ENCODE data around the gene PREX1.

PREX1 gene

GRCh38 chr20:48751871-48752270 is 75.9 kb downstream of the PREX1 start:
- DNase-seq (ENCODE audit: low read depth), result no peak

- DNase-seq (ENCODE audit: low read depth), result no peak
These were observed 76.7 kb downstream of the PREX1 start for GRCh38 chr20:48750941-48751635.

GRCh38 chr20:48750376-48750775 is 77.4 kb downstream of the PREX1 start:
- DNase-seq (ENCODE audit: low read depth), result no peak

- DNase-seq (ENCODE audit: low read depth), result no peak
These were observed 78.4 kb downstream of the PREX1 start for GRCh38 chr20:48749437-48749836.

- DNase-seq (ENCODE audit: low read depth), result no peak
These were observed 79.2 kb downstream of the PREX1 start for GRCh38 chr20:48748556-48748955.

- no peak for DNase-seq (ENCODE audit: low read depth)
These were observed 79.9 kb downstream of the PREX1 start for GRCh38 chr20:48747840-48748414.

GRCh38 chr20:48745330-48745729 is 82.5 kb downstream of the PREX1 start:
- no peak for DNase-seq (ENCODE audit: low read depth)

GRCh38 chr20:48744515-48744914 is 83.3 kb downstream of the PREX1 start:
- no peak for DNase-seq (ENCODE audit: low read depth)

GRCh38 chr20:48743807-48744206 is 84.0 kb downstream of the PREX1 start:
- DNase-seq (ENCODE audit: low read depth), result no peak

GRCh38 chr20:48742912-48743680 is 84.7 kb downstream of the PREX1 start:
- no peak for DNase-seq (ENCODE audit: low read depth)

- DNase-seq (ENCODE audit: low read depth), result no peak
These were observed 85.6 kb downstream of the PREX1 start for GRCh38 chr20:48742233-48742632.

GRCh38 chr20:48741669-48742068 is 86.1 kb downstream of the PREX1 start:
- no peak for DNase-seq (ENCODE audit: low read depth)

- no peak for DNase-seq (ENCODE audit: low read depth)
These were observed 87.1 kb downstream of the PREX1 start for GRCh38 chr20:48740712-48741111.

- DNase-seq (ENCODE audit: low read depth), result no peak
These were observed 87.5 kb downstream of the PREX1 start for GRCh38 chr20:48740292-48740649.

- DNase-seq (ENCODE audit: low read depth), result no peak
These were observed 88.2 kb downstream of the PREX1 start for GRCh38 chr20:48739395-48740291.

GRCh38 chr20:48738399-48739304 is 89.1 kb downstream of the PREX1 start:
- peak; percentile 64 for DNase-seq (ENCODE audit: low read depth)

GRCh38 chr20:48738094-48738398 is 89.8 kb downstream of the PREX1 start:
- no peak for DNase-seq (ENCODE audit: low read depth)

- DNase-seq (ENCODE audit: low read depth), result no peak
These were observed 90.2 kb downstream of the PREX1 start for GRCh38 chr20:48737434-48738093.

GRCh38 chr20:48736636-48737035 is 91.2 kb downstream of the PREX1 start:
- no peak for DNase-seq (ENCODE audit: low read depth)

GRCh38 chr20:48736231-48736630 is 91.6 kb downstream of the PREX1 start:
- DNase-seq (ENCODE audit: low read depth), result no peak

GRCh38 chr20:48735112-48735511 is 92.7 kb downstream of the PREX1 start:
- no peak for DNase-seq (ENCODE audit: low read depth)
